ENCODE results near the gene ITPRIPL1.
A peak's percentile ranks its signal among the peaks of the same experiment; 100 is the strongest.
"Not testable (repeated sequence)": the region's sequence is repeated elsewhere in the genome, so short reads cannot be mapped to it uniquely, and the experiment has no call there.

Gene ITPRIPL1, protein sequence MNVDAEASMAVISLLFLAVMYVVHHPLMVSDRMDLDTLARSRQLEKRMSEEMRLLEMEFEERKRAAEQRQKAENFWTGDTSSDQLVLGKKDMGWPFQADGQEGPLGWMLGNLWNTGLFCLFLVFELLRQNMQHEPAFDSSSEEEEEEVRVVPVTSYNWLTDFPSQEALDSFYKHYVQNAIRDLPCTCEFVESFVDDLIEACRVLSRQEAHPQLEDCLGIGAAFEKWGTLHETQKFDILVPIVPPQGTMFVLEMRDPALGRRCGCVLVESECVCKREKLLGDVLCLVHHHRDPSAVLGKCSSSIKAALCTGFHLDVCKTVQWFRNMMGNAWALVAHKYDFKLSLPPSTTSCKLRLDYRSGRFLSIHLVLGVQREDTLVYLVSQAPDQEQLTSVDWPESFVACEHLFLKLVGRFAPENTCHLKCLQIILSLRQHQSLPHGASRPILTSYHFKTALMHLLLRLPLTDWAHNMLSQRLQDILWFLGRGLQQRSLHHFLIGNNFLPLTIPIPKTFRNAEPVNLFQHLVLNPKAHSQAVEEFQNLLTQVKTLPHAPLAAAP

DNA sequence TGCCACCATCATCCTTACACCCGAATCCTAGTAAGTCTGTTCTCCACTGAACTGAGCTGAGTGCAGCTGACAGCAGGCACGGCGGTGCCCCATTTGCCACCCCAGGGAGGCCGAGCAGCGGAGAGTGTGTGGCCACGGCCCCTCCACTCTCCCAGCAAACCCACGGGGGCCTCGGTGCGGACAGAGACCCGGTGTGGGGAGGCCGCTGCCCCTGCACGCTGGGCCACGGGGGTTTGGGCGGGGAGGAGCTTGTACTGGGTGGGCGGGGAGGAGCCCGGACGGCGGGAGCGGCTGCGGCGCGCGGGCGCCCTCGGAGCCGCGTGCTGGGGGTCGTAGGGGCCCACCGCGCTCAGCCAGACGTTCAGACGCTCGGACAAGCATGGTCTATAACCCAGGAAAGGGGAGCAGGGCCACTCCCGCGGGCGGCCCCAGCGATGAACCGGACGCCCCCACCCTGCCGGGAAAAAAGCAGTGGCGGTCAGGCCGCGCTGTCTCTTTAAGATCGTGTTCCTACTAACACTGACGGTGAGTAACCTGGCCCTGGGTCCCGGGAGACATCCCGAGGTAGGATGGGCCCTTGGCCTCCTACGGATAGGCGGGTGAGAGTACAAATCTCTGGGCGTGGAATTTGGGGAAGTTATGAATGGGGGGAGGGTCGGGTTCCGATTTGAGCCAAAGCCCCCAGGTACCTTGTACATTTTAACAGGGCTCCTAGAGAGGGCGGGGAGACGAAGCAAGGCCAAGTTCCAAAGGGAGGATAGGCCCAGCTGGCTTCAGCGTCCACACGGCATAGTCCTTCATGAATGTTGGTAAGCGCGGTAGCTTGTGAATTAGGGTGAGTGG, at the start of gene ITPRIPL1:
Gene ITPRIPL1, plus strand, starts transcription at position 277 of the 843 bp plus-strand sequence. Its CDS starts 523 bp downstream, at position 800.
- DNase-seq (ENCODE audit: low spot score): peak; percentile 40

DNA sequence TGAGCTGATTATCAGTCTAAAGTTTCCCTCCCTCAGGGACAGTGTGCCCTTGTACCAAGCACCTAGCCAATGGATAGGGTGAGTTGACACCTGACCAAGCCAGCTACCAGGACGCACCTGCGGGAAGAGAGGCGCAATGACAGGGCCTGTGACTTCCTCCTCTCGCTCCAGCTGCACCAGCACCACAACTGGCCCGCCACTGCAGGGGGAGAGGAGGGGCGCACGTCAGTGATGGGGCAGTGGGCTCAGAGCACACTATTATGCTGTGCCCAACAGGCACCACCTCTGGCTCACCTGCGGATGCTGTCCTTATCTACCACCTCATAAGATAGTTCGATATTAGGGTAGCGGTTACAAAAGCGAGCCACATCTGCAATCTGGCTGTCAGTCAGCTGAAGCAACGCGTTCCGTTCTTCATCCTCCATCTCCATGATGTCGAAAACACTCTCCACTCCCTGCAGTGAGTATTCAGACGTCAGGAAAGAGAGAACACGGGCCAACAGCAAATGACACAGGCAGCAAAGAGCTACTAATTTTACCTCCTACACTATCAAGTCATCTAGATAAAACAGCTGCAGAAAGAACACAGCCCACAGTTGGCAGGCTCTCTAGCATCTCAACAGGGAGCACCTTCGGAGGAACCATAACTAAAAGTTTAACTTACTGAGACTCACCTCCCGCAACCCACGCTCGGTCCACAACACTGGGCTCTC, 48.2 kb upstream of the ITPRIPL1 start:
- DNase-seq (ENCODE audit: low spot score): no peak

DNA sequence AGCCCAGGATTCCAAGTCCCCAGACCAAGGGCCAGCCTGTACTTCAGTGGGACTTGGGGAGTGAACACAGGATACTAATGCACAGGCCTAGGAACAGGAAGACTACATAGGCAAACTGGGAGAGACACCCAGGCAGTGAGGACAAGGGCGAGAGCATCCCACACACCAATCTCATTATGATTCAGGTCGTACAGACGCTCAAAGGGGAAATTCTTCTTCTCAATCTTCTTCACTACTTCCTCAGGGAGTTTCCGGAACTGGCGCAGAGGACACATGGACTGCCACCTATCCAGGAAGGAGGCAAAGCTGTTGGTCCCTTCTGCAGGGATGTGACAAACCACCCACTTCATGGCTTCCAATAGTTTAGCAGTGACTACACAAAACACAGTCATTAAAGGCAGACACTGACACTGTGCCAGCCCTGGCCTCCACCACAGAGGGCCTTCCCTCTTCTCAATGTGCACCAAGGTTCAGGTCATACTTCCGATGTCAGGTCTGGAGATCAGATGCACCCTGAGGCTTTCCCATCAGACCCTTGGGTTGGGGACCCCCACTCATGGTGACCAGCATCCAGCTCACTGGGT, 37.8 kb upstream of the ITPRIPL1 start:
- DNase-seq (ENCODE audit: low spot score): no peak

DNA sequence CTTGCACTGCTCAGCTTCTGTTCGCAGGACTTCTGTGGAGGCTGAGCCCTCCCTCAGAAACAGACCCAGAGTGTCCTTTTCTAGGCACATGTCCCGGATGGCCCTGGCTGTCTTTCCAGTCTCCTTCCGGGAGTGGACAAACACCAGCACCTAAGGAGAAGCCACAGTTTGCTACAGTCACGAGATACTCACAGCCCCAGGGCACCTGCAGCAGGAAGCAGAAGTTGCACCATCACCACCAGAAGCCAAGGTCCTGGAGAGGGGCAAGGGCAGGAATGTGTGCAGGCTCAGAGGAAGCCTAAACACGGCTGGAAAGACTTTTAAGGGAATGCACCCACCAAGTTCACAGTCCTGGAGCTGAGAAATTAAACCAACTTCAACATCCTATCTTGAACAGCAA, 33.4 kb upstream of the ITPRIPL1 start:
- DNase-seq (ENCODE audit: low spot score): no peak

DNA sequence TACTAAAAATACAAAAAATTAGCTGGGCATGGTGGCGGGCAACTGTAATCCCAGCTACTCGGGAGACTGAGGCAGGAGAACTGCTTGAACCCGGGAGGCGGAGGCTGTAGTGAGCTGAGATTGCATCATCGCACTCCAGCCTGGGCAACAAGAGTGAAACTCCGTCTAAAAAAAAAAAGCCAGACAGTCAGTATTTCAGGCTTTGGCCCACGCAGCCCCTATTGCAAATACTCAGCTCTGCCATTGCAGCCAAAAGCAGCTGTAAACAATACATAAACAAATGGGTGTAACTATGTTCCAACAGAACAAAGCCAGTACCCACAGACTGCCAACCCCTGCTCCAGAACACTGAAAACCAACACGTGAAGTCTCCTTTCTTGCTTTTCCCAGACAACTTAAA, 30.8 kb upstream of the ITPRIPL1 start:
- not testable (repeated sequence) for DNase-seq (ENCODE audit: low spot score)

DNA sequence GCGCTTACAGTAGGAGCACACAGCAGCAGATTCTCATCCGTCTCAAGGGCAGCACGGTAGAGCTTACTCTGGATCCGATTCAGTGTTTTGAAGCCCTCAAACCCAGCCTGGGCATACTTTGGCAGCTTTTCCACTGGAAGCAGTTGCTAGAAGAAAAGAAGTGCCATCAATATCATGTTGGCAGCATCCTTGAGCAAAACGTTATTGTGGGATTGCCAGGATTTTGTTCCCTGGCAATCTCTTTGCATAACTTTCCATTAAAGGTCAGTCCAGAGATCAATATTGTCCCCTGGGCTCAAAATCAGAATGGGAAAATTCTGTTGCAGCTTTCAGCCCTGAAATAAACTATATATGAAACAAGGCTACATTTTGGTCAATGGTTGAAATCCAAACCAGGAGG, 28.2 kb upstream of the ITPRIPL1 start:
- no peak for DNase-seq (ENCODE audit: low spot score)

DNA sequence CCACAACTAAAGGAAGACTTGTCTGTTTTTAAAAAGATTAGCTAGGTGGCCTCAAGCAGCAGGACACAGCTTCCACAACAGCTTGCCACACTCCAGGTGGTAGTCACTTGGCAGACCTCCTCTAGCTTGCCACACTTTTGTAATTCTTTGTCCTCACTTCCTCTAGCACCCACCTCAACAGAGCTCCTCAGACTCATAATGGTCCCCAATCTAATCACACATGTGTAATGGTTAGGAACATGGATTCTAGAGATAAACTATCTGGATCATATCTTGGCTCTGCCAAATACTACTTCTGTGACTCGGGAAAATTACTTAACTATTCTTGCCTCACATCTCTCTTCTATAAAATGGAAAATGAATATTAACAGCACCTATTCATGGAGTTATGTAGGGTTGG, 23.3 kb upstream of the ITPRIPL1 start:
- no peak for DNase-seq (ENCODE audit: low spot score)

DNA sequence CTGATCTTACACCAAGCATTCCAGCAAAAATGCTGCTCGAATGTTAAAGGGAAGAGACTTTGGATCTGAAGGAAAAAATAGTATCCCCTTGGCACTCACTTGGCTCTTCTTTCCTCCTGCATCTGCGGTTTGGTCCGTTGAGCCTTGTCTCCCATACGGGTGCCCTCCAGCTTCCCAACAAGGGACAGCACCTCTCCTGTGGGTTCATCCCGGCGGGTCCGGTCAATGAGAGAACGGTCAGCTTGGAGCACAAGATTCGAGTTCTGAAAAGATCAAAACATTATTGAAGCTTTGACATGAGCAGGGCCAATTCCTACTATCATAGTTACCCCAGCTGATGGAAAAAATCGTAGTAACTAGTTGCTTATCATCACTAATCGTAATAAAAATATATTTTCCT, 20.5 kb upstream of the ITPRIPL1 start:
- DNase-seq (ENCODE audit: low spot score): no peak

DNA sequence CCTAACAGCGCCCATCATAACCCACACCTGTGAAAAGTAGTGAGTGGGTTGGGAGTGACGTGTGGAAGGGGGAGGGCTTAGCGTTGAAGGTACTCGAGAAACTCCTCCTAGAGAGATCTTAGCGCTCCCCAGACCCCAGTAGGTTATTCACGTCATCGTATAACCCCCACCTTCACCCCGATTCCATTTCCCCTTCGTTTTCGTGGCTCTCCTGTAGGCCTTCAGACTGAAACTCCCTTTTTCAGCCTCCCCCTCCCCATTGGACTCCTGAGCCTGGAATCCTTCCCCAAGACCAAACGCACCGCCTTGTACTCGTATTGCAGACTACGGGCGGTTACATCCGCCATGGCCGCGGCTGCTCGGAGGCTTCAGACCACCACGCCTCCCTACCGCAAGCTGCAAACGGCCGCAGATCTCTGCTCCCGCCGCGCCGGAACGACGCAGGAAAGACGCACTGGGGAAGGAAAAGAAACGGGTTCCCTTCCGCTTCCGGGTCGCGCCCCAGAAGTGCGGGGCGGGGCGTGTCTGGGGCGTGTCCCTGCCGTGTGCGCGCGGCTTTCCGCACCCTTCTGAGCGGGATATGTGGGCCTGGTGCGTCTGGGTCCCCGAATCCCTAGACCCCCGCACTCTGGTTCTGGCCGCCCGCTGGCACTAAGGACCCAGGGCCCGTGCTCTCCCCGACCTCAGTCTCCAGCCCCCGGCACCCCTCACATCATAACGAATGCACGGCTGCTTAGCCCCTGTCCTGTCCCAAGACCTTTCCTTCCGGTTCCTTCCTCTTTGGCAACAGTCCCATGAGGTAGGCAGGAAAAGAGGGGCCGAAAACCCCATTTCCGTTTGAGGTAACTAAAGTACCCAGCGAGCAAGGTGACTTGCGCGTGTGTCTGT, 19.8 kb upstream of the ITPRIPL1 start, which contains the start of gene SNRNP200:
Gene SNRNP200, minus strand, starts transcription at position 456 of the 888 bp plus-strand sequence. Its CDS starts 109 bp downstream, at position 347.
- peak; percentile 87 for DNase-seq (ENCODE audit: low spot score)

DNA sequence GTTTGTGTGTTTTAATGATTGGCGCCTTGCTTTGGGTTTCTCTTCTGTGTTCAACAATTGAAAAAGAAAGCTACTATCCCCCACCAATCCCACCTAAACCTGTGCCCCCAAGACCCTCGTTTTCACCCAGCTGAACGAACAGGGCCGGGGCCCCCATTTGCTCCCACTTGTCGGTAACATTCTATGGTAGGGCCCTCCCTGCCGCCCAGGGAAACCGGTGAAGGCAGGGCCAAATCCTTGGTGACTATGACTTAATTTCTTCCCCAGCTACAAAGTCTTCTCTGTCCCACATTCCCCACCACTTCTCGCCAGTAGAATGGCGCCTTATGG, 19.2 kb upstream of the ITPRIPL1 start:
- no peak for DNase-seq (ENCODE audit: low spot score)

DNA sequence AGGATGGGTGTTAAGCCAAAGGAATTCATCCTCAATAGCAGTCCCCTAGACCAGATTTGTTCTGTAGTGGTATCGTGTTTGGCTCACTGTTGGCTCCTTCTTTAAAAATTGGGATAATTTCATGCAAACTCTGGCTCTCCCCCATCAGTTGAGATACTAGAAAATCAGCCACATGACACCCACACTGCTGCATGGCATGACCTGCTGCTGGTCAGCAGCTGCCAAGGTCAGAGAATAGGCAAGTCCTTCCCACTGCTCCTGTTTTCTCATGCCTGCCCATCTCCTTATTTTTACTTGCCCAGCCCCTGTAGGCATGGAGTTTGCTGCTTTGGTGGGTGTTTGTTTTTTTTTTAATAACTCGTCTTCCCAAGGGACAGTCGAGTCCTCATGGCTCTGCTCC, 18.7 kb upstream of the ITPRIPL1 start:
- no peak for DNase-seq (ENCODE audit: low spot score)

DNA sequence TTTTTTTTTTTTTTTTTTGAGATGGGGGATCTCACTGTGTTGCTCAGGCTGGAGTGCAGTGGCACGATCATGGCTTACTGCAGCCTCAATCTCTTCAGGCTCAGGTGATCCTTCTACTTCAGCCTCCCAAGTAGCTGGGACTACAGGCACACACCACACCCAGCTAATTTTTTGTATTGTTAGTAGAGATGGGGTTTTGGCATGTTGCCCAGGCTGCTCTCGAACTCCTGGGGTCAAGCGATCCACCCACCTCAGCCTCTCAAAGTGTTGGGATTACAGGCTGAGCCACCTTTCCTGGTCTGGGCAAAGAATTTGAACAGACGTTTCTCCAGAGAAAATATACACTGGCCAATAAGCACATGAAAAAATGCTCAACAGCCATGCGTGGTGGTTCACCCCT, 16.9 kb upstream of the ITPRIPL1 start:
- DNase-seq (ENCODE audit: low spot score): no peak

DNA sequence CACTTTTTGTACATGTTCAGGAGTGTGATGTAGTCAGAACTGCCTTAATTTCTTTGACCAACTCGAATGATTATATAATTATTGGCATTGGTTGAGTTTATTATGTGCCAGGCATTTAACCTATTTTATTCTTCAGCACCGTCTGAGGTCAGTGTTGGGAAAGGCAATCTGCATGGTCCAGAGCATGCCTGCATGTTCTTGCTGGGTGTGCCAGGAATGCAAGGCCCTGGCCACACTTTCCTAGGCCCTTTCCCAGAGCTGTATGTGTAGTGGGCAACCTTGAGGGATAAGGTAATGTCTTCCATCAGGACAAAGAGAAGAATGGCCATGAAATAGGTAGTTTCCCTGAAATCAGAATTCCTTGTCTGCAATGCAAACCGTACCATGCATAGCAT, 10.1 kb upstream of the ITPRIPL1 start:
- no peak for DNase-seq (ENCODE audit: low spot score)

DNA sequence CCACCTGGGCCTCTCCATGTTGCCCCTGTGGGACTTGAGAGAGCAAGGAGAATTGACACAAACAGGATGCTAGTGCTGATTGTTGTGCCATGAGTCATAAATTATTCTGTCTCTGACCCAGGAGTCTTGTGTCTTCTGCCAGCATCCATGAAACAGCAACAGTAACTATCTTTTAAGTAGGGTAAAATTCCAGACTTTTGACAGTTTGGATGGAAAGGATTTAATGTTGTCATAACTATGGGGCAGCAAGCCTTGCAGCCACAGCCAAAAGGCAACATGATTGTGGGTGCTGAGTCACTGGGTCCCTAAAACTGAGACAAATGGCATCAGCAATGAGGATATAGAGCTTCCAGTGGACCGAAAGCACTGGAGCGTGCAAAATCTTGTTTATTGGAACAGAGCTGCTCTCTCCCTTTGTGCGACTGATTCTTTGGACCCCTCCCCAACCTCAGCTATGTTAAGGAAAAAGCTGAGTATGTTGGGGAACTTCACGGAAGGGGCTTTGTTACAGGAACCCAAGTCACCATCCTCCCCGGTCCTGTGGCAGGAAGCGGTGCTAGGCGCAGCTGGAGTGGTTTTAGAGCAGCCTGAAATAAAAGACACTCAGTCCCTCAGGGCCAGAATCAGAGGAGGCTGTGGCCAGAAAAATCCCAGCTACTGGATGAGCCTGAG, 9.6 kb upstream of the ITPRIPL1 start:
- DNase-seq (ENCODE audit: low spot score): peak; percentile 82

DNA sequence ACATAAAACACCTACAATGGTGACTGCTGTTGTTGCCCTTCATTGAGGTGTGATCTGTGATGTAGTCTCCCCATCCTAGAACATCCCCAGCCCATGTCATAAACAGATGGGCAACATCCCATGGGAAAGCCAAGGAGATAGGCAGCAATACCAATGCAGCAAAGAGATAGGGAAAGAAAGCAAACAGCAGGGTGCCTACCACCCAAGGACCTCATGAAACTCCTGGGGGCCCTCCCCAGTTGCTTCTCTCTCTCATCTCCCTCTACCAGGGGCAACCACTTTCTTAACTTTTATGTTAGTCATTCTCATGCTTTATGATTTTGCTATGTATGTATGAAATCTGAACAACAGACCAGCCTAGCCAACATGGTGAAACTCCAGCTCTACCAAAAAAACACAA, 8.1 kb upstream of the ITPRIPL1 start:
- no peak for DNase-seq (ENCODE audit: low spot score)

DNA sequence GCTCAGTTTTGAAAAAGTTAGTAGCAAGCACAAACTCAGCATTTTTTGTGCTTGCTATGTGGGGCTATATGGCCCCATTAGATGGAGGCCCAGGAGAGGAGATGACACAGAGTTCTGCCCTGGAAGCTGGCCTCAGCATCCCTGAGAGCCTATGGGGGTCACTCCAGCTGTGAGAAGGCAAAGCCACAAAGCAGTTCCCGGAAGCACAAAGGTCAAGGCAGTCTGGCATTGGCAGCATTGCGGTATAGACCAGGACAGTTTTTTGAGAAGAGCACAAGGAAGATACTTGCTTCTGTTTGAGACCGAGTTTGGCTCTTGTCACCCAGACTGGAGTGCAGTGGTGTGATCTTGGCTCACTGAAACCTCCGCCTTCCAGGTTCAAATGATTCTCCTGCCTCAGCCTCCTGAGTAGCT, 7.5 kb upstream of the ITPRIPL1 start:
- no peak for DNase-seq (ENCODE audit: low spot score)

DNA sequence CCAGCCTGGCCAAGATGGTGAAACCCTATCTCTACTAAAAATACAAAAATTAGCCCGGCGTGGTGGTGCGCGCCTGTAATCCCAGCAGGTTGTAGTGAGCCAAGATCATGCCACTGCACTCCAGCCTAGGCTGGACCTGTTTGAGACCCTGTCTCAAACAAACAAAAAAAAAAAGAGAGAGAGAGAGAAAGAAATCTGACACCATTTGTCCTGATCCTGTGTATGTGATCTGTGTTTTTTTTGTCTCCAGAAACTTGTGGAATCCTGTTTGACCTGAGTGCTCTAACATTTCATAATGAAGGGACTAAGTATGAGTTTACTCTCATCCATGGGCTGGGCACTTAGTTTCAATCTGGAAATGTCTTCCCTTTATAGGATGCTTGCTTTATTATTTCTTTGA, 6.4 kb upstream of the ITPRIPL1 start:
- DNase-seq (ENCODE audit: low spot score): no peak

DNA sequence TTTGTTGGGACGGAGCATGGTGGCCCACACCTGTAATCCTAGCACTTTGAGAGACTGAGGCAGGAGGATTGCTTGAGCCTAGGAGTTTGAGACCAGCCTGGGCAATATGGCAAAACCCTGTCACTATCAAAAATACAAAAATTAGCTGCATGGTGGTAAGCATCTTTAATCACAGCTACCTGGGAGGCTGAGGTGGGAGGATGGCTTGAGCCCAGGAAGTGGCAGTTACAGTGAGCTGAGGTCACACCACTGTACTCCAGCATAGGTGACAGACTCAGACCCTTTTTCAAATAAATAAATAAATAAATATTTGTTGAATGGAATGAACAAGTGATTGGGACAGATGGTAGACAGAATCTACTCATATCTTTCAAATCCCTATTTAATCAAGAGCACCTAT, 5.7 kb upstream of the ITPRIPL1 start:
- DNase-seq (ENCODE audit: low spot score): no peak

DNA sequence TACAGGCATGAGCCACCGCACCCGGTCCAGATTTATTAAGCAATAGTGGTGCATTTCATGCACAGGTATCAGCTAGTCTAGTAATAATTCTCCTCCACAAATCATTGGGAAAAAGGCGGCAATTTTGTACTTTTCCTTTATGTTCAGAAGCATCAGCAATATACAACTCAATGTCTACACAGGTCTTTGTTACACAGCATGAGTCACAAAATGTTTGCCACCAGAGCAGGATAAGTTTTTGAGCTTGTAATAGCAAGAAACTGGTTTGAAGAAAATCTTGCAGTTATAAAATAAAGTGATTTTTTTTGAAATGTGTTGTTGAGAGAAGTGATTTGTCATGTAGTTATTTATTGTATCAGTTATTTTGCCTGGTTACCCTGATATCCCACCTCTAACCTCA, 4.8 kb upstream of the ITPRIPL1 start:
- no peak for DNase-seq (ENCODE audit: low spot score)
